ENCODE results near the gene MYLK2.

DNA sequence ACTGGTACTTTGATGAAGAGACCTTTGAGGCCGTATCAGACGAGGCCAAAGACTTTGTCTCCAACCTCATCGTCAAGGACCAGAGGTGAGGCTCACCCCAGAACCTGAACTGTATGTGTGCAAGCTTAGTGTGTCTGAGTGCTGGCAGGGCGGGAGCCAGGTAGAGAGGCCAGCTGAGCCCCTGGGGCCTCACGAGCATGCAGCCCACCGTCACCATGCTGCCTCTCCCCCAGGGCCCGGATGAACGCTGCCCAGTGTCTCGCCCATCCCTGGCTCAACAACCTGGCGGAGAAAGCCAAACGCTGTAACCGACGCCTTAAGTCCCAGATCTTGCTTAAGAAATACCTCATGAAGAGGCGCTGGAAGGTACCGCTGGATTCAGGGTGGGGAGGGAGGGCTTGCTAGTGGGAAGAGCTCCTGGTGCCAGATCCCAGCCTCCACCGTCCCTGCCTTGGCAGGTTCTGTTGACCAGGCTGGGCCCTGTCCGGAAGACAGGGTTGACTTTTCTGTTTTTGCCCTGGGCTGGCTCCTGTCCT is 12.7 kb downstream of the MYLK2 start:
- no peak for TF ChIP-seq POLR2A (IDR thresholded peaks at IDR 0.05)
- TF ChIP-seq POLR2AphosphoS5 (IDR thresholded peaks at IDR 0.05) = no peak
- TF ChIP-seq, protein P1, sequence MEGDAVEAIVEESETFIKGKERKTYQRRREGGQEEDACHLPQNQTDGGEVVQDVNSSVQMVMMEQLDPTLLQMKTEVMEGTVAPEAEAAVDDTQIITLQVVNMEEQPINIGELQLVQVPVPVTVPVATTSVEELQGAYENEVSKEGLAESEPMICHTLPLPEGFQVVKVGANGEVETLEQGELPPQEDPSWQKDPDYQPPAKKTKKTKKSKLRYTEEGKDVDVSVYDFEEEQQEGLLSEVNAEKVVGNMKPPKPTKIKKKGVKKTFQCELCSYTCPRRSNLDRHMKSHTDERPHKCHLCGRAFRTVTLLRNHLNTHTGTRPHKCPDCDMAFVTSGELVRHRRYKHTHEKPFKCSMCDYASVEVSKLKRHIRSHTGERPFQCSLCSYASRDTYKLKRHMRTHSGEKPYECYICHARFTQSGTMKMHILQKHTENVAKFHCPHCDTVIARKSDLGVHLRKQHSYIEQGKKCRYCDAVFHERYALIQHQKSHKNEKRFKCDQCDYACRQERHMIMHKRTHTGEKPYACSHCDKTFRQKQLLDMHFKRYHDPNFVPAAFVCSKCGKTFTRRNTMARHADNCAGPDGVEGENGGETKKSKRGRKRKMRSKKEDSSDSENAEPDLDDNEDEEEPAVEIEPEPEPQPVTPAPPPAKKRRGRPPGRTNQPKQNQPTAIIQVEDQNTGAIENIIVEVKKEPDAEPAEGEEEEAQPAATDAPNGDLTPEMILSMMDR (IDR thresholded peaks at IDR 0.05) = no peak
